H7 (cell line): ENCODE measurements around the gene WDR43. TPM values are rescaled to one million over a fixed set of nuclear protein-coding genes. Genes with fewer than 3 reads are reported as not detected.
A peak's percentile ranks its signal among the peaks of the same experiment; 100 is the strongest.

ENCODE experiments used
- DNase-seq: peaks from one replicate; pipeline ENCODE4 v3.0.0; 2012
- H3K27me3 ChIP-seq: 2 replicates; pipeline ENCODE4 v1.6.0; 2011; ENCODE audit warnings: mild to moderate bottlenecking, low read length; ENCODE audit not compliant: control insufficient read depth, insufficient read depth
- H3K36me3 ChIP-seq: replicated peaks from 2 replicates; pipeline ENCODE4 v1.5.1; 2011; ENCODE audit warnings: low read length; ENCODE audit not compliant: control insufficient read depth, insufficient read depth
- H3K4me3 ChIP-seq: 2 replicates; pipeline ENCODE4 v1.5.1; 2011; ENCODE audit warnings: low read depth, mild to moderate bottlenecking, control low read depth, low read length, moderate library complexity; ENCODE audit not compliant: insufficient read depth
- total RNA-seq: library from RNA; depleted of rRNA; stranded (reverse); fragments of >200 nt; shearing (Covaris generic); gene quantifications from 2 replicates; pipeline ENCODE4 v1.2.3, GENCODE V29; 2014; rRNA removed

Gene WDR43
- 101 and 106 TPM in 2 replicates for total RNA-seq

DNA sequence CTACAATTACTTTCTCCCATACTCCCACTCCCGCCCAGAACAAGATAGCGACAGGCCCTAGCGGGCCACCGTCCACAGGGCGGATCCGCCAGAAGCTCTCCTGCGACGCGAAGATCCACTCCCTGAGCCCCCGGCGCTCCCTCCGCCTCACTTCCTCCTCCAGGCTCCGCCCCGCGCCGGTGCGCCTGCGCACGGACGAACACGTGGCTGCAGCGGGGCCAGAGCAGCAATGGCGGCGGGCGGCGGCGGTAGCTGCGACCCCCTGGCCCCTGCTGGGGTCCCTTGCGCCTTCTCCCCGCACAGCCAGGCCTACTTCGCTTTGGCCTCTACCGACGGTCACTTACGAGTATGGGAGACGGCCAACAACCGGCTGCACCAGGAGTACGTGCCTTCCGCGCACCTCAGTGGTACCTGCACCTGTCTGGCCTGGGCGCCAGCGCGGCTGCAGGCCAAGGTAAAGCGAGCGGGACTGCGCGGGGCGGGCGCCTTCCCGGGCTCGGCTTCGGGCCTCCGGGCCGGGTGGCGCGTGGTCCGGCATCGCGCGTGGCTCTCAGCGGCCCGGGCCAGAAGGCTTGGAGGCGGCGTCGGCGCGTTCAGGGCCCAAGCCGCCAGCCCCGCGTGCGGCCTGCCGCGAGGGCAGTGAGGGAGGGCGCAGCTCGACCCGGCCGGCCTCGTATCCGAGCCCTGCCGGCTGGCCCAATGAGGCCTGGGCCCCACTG is at the start of gene WDR43:
Gene WDR43 (plus strand): TSS at position 198 of the 719 bp plus-strand sequence. CDS start 32 bp downstream, at position 230.
- Histone ChIP-seq H3K36me3 (no peaks in the 10 kb centered on the region), H3K27me3 (no peaks in the 10 kb centered on the region; the same call in 1 of the 2 replicates), H3K4me3 (peak within 1 kb of the TSS; percentile 99)
- DNase-seq: peak; percentile 97

DNA sequence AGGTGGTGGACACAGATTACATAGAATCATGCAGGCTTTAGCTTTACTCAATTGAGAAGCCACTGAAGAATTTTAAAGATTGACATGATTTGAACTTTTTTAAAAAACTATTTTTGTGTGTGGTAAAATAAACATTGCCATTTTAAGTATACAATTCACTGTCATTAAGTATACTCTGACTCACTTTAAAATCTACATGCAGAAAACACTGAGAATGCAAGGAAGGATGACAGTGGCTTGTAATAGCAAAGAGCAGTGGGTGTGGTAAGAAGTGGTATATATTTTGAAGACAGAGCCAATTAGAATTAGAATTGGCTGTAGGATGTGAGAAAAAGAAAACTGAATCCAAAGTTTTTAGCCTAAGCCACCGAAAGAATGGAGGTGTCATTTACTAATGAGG is 39.3 kb upstream of the WDR43 start:
- Histone ChIP-seq H3K4me3 (no peak overlapping the region), H3K36me3 (no peaks in the 10 kb centered on the region; the same call in none of the 2 replicates), H3K27me3 (no peaks in the 10 kb centered on the region)
- DNase-seq: no peak

DNA sequence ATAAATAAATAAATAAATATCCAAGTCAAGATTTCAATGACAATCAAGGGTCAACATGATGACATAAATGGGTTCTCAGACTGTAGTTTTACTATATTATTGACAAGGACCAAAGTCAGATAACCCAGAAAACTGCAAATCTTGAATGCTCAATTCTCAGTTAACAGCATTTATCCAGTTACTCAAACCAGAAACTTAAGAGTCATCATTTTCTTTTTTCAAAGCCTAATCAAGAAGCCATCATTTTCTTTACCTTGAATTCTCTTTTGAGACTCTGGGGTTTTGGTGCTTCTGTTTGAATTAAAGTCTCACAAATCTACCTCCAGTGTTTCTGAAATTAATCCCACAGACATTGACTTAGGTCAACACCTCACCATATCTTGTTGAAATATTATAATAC is 38.5 kb upstream of the WDR43 start:
- H3K4me3 ChIP-seq: no peak overlapping the region
- no peak for DNase-seq
- no peaks in the 10 kb centered on the region for H3K27me3 ChIP-seq
- peaks cover 4% of the 10 kb centered on the region for H3K36me3 ChIP-seq

DNA sequence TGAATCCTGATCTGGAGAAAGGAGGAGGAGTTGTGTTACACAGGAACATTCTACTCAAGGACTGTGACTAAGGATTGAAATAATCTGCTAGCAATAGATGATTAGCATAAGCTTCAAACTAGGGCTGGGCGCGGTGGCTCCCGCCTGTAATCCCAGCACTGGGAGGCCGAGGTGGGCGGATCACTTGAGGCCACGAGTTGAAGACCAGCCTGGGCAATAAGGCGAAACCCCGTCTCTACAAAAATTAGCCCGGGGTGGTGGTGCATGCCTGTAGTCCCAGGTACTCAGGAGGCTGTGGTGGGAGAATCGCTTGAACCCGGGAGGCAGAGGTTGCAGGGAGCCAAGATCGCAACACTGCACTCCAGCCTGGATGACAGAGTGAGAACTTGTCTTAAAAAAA is 25.9 kb upstream of the WDR43 start:
- Histone ChIP-seq H3K27me3 (no peaks in the 10 kb centered on the region; the same call in 1 of the 2 replicates), H3K36me3 (peaks cover 2% of the 10 kb centered on the region), H3K4me3 (no peak overlapping the region)
- DNase-seq: no peak

GRCh38 chr2:28869494-28870145 is 24.8 kb upstream of the WDR43 start:
- Histone ChIP-seq H3K27me3 (no peaks in the 10 kb centered on the region; the same call in 1 of the 2 replicates), H3K4me3 (peak overlapping the region; percentile 87), H3K36me3 (peaks cover 1% of the 10 kb centered on the region; the same call in 1 of the 2 replicates)
- DNase-seq: peak; percentile 26

DNA sequence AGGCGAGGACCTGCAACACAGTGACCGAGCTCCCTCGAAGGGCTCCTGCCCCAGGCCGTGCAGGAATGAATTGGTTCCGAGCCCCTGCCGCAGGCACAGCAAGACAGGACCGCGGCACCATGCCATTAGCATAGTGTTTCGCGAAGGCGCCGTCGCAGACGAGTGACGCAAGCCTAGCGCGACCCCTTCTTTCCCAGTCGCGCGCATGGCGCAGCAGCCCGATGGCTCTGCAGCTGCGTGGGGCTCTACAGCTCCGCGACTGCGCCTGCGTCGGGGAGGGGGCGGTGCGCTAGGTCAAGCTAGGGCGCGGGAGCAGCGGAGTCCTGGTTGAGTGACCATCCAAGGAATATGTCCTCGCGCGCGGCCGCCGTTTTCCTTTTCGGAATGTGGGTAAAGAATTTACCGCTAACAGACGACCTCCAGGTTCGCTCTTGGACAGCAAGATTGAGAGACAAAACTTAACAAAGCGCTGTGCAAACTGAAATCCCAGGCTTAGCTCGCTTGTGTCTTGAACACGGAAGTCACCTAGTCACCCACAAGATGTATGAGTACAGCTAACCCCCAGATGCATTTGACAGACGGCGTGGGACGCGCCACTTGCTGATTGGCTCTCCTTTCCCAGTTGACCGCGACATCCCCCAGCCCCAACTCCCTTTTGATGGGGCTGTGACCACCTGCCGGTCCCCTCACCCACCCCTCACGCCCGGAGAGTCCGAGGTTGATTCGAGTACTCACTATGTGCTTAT is 24.1 kb upstream of the WDR43 start, which contains the start of gene TRMT61B:
Gene TRMT61B (minus strand): TSS at position 164 of the 746 bp plus-strand sequence. CDS start 32 bp downstream, at position 132.
- peak; percentile 96 for DNase-seq

DNA sequence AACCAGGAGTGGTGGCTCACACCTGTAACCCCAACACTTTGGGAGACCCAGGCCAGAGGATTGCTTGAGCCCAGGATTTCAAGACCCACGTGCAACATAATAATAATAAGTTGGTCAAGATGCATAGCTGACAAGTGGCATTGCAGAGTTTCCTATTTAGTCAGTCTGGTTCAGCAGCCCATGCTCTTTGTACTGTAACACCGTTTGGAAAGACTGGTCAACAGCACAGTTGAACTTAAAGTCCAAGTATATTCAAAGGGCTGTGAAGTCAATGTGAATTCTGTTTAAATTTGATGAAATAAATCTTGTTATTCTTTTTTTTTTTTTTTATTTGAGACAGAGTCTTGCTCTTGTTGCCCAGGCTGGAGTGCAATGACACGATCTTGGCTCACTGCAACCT is 22.8 kb upstream of the WDR43 start:
- H3K4me3 ChIP-seq: no peak overlapping the region
- DNase-seq: no peak
- no peaks in the 10 kb centered on the region; the same call in 1 of the 2 replicates for H3K27me3 ChIP-seq
- no peaks in the 10 kb centered on the region for H3K36me3 ChIP-seq

More for the DNA sequence above, 24.1 kb upstream of the WDR43 start, which contains the start of gene TRMT61B:
- Histone ChIP-seq H3K27me3 (no peaks in the 10 kb centered on the region; the same call in 1 of the 2 replicates), H3K4me3 (peak within 1 kb of the TSS; percentile 87), H3K36me3 (no peaks in the 10 kb centered on the region)

DNA sequence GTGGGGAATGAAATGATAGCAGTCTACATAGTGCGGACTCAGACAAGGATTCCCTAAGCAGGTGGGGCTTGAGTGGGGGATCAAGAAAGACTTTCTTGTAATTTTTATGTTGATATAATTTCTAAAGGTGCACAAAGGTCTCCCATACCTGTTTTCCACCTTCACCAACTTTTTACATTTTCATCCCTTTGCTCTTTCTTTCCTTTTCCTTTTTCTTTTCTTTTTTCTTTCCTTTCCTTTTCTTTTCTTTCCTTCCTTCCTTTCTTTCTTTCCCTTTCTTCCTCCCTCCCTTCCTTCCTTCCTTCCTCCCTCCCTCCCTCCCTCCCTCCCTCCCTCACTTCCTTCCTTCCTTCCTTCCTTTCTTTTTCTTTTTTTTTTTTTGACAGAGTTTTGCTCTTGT is 14.3 kb upstream of the WDR43 start:
- Histone ChIP-seq H3K36me3 (no peaks in the 10 kb centered on the region), H3K27me3 (no peaks in the 10 kb centered on the region; the same call in 1 of the 2 replicates), H3K4me3 (no peak overlapping the region)
- DNase-seq: no peak

DNA sequence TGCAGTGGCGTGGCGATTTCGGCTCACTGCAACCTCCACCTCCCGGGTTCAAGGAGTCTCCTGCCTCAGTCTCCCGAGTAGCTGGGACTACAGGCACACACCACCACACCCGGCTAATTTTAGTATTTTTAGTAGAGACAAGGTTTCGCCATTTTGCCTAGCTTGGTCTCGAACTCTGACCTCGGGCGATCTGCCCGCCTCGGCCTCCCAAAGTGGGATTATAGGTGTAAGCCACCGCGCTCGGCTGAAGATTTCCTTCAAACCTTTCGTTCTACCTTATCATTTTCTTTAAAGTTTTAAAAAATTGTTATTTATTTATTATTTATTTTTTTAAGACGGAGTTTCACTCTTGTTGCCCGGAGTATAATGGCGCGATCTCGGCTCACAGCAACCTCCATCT is 979 bp upstream of the WDR43 start:
- Histone ChIP-seq H3K27me3 (no peaks in the 10 kb centered on the region; the same call in 1 of the 2 replicates), H3K4me3 (no peak overlapping the region), H3K36me3 (no peaks in the 10 kb centered on the region)
- DNase-seq: no peak

DNA sequence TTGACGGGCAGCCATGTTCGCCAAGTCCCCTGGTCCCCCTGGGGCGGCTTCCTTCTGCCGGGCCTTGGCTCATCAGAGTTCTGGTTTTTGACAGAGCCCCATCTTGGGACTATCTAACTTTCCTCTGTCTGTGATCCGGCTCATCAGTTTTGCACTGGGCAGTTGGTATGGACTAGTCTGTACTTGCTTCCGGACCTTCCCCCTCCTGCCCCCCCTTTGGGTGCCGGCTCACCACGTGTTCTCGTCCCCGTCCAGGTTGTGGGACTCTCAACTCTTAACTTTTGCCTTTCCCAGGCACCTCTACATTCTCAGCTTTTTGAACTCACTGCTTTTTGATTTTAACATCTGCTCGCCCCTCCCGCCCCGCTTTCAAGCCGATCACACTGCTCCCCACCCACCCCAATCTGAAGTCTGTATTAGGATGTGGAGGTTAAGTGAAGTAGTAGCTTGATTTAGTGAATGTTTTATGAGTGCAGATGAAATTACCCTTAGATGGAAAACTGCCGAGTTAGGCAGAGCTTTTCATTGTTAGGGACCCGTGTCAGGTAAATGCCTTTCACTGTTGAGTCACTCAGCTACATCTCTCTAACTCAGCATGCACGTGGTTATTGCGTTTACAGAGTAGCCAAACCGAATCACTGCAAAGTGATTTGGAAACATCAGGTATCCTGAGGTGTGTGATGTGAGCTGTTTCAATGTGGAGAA is 874 bp downstream of the WDR43 start:
- peak; percentile 23 for DNase-seq
- H3K36me3 ChIP-seq: no peaks in the 10 kb centered on the region
- H3K4me3 ChIP-seq: peak overlapping the region; percentile 99
- no peaks in the 10 kb centered on the region; the same call in 1 of the 2 replicates for H3K27me3 ChIP-seq

GRCh38 chr2:28896906-28897305 is 2.4 kb downstream of the WDR43 start:
- Histone ChIP-seq H3K36me3 (no peaks in the 10 kb centered on the region), H3K27me3 (no peaks in the 10 kb centered on the region; the same call in 1 of the 2 replicates), H3K4me3 (no peak overlapping the region)
- peak; percentile 17 for DNase-seq

DNA sequence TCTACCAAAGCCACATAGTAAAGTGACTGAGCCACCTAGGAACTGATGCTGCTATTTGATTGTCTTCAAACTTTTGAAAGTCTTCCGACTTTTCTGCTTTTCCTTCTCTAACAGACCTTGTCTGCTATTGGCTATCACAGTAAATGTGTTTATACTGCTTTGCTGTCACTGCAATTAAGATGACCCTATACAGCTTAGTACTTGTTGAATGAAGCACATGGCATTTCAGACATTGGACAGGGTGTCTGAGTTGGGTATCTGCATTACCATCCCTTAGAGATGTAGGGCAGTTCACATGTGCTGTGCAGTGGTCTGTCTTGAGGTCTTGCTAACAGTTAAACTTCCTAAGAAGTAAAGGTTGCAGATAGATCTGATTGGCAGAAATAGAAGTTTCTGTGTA is 3.6 kb downstream of the WDR43 start:
- Histone ChIP-seq H3K36me3 (peaks cover 3% of the 10 kb centered on the region), H3K27me3 (no peaks in the 10 kb centered on the region), H3K4me3 (no peak overlapping the region)
- no peak for DNase-seq

DNA sequence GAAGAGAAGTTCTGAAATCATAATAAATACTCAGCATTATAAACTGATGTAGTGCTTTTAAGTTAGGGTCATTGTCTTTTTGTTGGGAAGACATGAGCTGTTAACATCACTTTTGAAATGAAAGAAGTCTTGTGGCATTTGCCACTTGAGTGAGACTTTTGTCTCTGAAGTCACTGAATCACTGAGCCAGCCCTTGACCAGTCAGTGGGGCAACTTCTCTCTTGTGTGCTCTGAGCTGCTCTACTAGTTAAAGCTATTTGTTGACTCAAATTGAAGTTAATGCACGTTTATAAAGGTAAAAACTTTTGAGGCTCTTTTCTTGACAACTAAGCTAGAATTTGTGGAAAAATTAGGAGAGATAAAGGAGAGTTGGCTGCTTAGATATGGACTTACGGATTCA is 6.7 kb downstream of the WDR43 start:
- H3K27me3 ChIP-seq: no peaks in the 10 kb centered on the region
- H3K4me3 ChIP-seq: no peak overlapping the region
- no peak for DNase-seq
- H3K36me3 ChIP-seq: peaks cover 12% of the 10 kb centered on the region

- H3K27me3 ChIP-seq: no peaks in the 10 kb centered on the region
- H3K36me3 ChIP-seq: peaks cover 17% of the 10 kb centered on the region
- DNase-seq: no peak
- H3K4me3 ChIP-seq: no peak overlapping the region
These were observed 7.4 kb downstream of the WDR43 start for GRCh38 chr2:28901841-28902240.
